CD4-positive, alpha-beta T cell (primary cell): ENCODE results near the gene MGA. TPM values are rescaled to one million over a fixed set of nuclear protein-coding genes. Genes with fewer than 3 reads are reported as not detected.
A peak's percentile ranks its signal among the peaks of the same experiment; 100 is the strongest.

Experiments
- ATAC-seq: fragments of 200-7000 bp; cut with Tn5 transposase; one replicate; pipeline ENCODE4 v1.10.0; 2022; ENCODE audit warnings: mild to moderate bottlenecking; ENCODE audit not compliant: poor library complexity
- CTCF ChIA-PET: fragments of 350-600 bp; sonication (Branson Sonifier 250); formaldehyde crosslinking; loops from one replicate; lab custom pipeline; 2021; ENCODE audit warnings: antibody characterized with exemption, inconsistent platforms; lab: Charles Lee
- POLR2A ChIA-PET: fragments of 350-600 bp; sonication (Branson Sonifier 250); formaldehyde crosslinking; loops from one replicate; lab custom pipeline; 2021; ENCODE audit warnings: antibody characterized with exemption, inconsistent platforms; lab: Charles Lee
- DNase-seq, 14 experiments: peaks; one replicate each; pipeline ENCODE4 v3.0.0-alpha.2; 2013 to 2020; ENCODE audit warnings: mixed read lengths in 2 of 14
- H3K27ac ChIP-seq, 2 donors: one replicate each; pipeline versions ENCODE4 v1.5.1 to v1.7.0; 2013; ENCODE audit warnings: low read length in 2 of 2, low read depth in 1 of 2, mild to moderate bottlenecking in 1 of 2
- H3K27me3 ChIP-seq, 2 experiments: 1 replicate in 1 of 2; 2 replicates in 1 of 2; pipeline versions ENCODE4 v1.6.1 to v1.7.0; 2013; ENCODE audit warnings: low read length in 2 of 2, control low read depth in 1 of 2, mild to moderate bottlenecking in 1 of 2, moderate library complexity in 1 of 2; ENCODE audit not compliant: insufficient read depth in 2 of 2, control insufficient read depth in 1 of 2
- H3K36me3 ChIP-seq: one replicate; pipeline ENCODE4 v1.6.1; 2013; ENCODE audit warnings: low read length, control low read depth; ENCODE audit not compliant: insufficient read depth
- H3K4me1 ChIP-seq: one replicate; pipeline ENCODE4 v1.6.1; 2013; ENCODE audit warnings: low read length, control low read depth; ENCODE audit not compliant: insufficient read depth
- H3K4me3 ChIP-seq: one replicate; pipeline ENCODE4 v1.5.1; 2013; ENCODE audit warnings: mild to moderate bottlenecking, low read length, moderate library complexity
- H3K9me3 ChIP-seq, 2 experiments: 1 replicate in 1 of 2; 2 replicates in 1 of 2; pipeline versions ENCODE4 v1.6.1 to v1.7.0; 2013; ENCODE audit warnings: low read length in 2 of 2, mild to moderate bottlenecking in 2 of 2, control low read depth in 1 of 2, moderate library complexity in 1 of 2; ENCODE audit not compliant: control insufficient read depth in 1 of 2, insufficient read depth in 1 of 2
- H3K27ac Mint-ChIP-seq: one replicate; pipeline ENCODE4 v1.8.0; 2020; ENCODE audit warnings: mixed read lengths
- H3K27me3 Mint-ChIP-seq: one replicate; pipeline ENCODE4 v1.8.0; 2021; ENCODE audit warnings: mixed read lengths
- H3K36me3 Mint-ChIP-seq: one replicate; pipeline ENCODE4 v1.8.0; 2021; ENCODE audit warnings: low read depth, mixed read lengths
- H3K4me1 Mint-ChIP-seq: one replicate; pipeline ENCODE4 v1.8.0; 2021; ENCODE audit warnings: low read depth, mixed read lengths
- H3K4me3 Mint-ChIP-seq: one replicate; pipeline ENCODE4 v1.8.0; 2020; ENCODE audit warnings: mild to moderate bottlenecking, mixed read lengths
- H3K9me3 Mint-ChIP-seq: one replicate; pipeline ENCODE4 v1.8.0; 2020; ENCODE audit warnings: mixed read lengths
- intact Hi-C, 2 experiments: fragments of 100-400 bp; cut with DNase I in 1 of 2; cut with micrococcal nuclease in 1 of 2; formaldehyde crosslinking; loops; one replicate each; pipeline versions ENCODE4 v1.15.1 to v1.9.0; 2023 to 2025; cut with DNase I, micrococcal nuclease
- total RNA-seq, 174 experiments: library from RNA in 2 of 174; stranded (reverse) in 2 of 174; gene quantifications; one replicate each; pipeline ENCODE4 v1.2.3 and lab custom pipeline; 2021 to 2026
- TF ChIP-seq, protein P1 (sequence below): fragments of 200-600 bp; IDR thresholded peaks from one replicate; pipeline ENCODE4 v1.8.0; 2022; ENCODE audit warnings: antibody characterized with exemption, mild to moderate bottlenecking

MGA gene
- total RNA-seq, 2 experiments from 2014 or later, result 31.0 to 33.9 TPM

DNA sequence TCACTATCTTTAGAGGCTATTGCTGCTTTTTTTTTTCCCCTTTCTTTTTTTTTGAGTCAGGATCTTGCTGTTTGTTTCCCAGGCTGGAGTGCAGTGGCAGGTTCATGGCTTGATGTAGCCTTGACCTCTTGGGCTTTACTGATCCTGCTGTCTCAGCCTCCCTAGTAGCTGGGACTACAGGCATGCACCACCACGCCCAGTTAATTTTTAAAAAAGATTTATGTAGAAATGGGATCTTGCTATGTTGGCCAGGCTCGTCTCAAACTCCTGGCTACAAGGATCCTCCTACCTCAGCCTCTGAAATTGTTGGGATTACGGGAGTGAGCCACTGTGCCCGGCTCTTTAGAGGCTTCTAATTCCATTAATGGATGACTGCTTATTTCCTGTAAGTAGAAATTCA is 15.1 kb downstream of the MGA start:
- Histone ChIP-seq H3K4me1 (peaks cover 20% of the 10 kb centered on the region), H3K27ac (no peak overlapping the region), H3K36me3 (peaks cover 17% of the 10 kb centered on the region), H3K9me3 (peaks cover 0 to 4% of the 10 kb centered on the region in 2 experiments), H3K27me3 (no peaks in the 10 kb centered on the region), H3K4me3 (no peak overlapping the region)
- ChIA-PET POLR2A (interaction anchor here (0.9 to 2.6 kb wide), 2 partner anchors 15 to 20 kb away, joined by 3 to 9 read pairs; partner anchors contain the start of gene MGA), CTCF (interaction anchor here (1.1 kb wide), 2 partner anchors 15 to 21 kb away, joined by 3 to 4 read pairs; partner anchors contain the start of gene MGA)
- no peak overlapping the region for H3K4me3 Mint-ChIP-seq
- DNase-seq (no peak), ATAC-seq (no peak)
- peak overlapping the region; percentile 10 for H3K27ac Mint-ChIP-seq
- H3K4me1 Mint-ChIP-seq, result peaks cover 69% of the 10 kb centered on the region
- TF ChIP-seq, protein P1, sequence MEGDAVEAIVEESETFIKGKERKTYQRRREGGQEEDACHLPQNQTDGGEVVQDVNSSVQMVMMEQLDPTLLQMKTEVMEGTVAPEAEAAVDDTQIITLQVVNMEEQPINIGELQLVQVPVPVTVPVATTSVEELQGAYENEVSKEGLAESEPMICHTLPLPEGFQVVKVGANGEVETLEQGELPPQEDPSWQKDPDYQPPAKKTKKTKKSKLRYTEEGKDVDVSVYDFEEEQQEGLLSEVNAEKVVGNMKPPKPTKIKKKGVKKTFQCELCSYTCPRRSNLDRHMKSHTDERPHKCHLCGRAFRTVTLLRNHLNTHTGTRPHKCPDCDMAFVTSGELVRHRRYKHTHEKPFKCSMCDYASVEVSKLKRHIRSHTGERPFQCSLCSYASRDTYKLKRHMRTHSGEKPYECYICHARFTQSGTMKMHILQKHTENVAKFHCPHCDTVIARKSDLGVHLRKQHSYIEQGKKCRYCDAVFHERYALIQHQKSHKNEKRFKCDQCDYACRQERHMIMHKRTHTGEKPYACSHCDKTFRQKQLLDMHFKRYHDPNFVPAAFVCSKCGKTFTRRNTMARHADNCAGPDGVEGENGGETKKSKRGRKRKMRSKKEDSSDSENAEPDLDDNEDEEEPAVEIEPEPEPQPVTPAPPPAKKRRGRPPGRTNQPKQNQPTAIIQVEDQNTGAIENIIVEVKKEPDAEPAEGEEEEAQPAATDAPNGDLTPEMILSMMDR, result no peak
- H3K9me3 Mint-ChIP-seq, result no peaks in the 10 kb centered on the region
- no peaks in the 10 kb centered on the region for H3K27me3 Mint-ChIP-seq
- H3K36me3 Mint-ChIP-seq, result peaks cover 43% of the 10 kb centered on the region
- intact Hi-C loops, result no loop called here

DNA sequence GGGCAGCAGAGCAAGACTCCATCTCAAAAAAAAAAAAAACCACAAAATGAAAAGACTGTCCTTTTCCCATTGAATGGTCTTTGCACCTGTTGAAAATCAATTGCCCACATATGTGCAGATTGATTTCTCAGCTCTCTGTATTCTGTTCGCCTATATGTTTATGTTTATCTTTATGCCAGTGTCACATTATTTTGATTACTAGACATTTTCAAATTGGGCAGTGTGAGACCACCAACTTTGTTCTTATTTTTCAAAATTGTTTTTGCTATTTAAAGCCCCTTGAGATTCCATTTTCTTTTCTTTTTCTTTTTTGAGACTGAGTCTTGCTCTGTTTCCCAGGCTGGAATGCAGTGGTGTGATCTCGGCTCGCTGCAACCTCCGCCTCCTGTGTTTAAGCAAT is 18.5 kb downstream of the MGA start:
- ChIA-PET CTCF (interaction anchor here (1.8 kb wide), 1 partner anchor 17 kb away, joined by 6 read pairs; no protein-coding TSS in a partner anchor), POLR2A (no interaction called here)
- no peak for DNase-seq
- peaks cover 11% of the 10 kb centered on the region for H3K36me3 ChIP-seq
- H3K27ac Mint-ChIP-seq, result no peak overlapping the region
- H3K9me3 ChIP-seq, result peaks cover 0 to 4% of the 10 kb centered on the region in 2 experiments
- H3K27me3 ChIP-seq, result no peaks in the 10 kb centered on the region
- peaks cover 57% of the 10 kb centered on the region for H3K36me3 Mint-ChIP-seq
- no peak overlapping the region for H3K27ac ChIP-seq
- intact Hi-C loops, result no loop called here
- H3K27me3 Mint-ChIP-seq, result no peaks in the 10 kb centered on the region
- no peak for ATAC-seq
- H3K4me1 ChIP-seq, result peaks cover 20% of the 10 kb centered on the region
- TF ChIP-seq, protein P1, result no peak
- peaks cover 66% of the 10 kb centered on the region for H3K4me1 Mint-ChIP-seq
- H3K4me3 ChIP-seq, result no peak overlapping the region
- H3K9me3 Mint-ChIP-seq, result no peaks in the 10 kb centered on the region
- H3K4me3 Mint-ChIP-seq, result no peak overlapping the region

DNA sequence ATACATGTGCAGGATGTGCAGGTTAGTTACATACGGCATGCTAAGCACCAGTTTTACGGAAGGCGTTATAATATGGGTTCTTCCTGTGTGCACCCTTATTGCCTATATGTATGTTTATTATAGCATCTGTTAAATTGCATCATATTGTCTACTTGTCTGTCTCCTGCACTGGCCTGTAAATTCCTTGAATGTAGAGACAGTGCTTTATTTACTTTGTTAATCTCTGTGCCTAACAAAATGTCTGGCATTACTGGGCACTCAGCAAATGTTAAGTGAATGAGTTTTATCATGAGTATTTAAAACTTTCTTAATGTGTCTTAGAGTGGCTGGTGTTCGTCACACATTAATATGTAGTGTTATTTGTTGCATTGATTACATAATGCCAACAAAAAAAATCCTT is 23.8 kb downstream of the MGA start:
- peaks cover 51% of the 10 kb centered on the region for H3K36me3 Mint-ChIP-seq
- Histone ChIP-seq H3K27ac (no peak overlapping the region), H3K27me3 (no peaks in the 10 kb centered on the region), H3K9me3 (peaks cover 0 to 3% of the 10 kb centered on the region in 2 experiments), H3K4me1 (peaks cover 13% of the 10 kb centered on the region), H3K4me3 (no peak overlapping the region), H3K36me3 (peaks cover 2% of the 10 kb centered on the region)
- H3K9me3 Mint-ChIP-seq, result no peaks in the 10 kb centered on the region
- no peak overlapping the region for H3K27ac Mint-ChIP-seq
- no peak overlapping the region for H3K4me3 Mint-ChIP-seq
- no peaks in the 10 kb centered on the region for H3K27me3 Mint-ChIP-seq
- DNase-seq, result no peak
- intact Hi-C loops, result no loop called here
- POLR2A ChIA-PET, result no interaction called here
- H3K4me1 Mint-ChIP-seq, result peaks cover 78% of the 10 kb centered on the region
- CTCF ChIA-PET, result interaction anchor here (1.2 to 1.4 kb wide), 3 partner anchors 17 to 126 kb away, joined by 3 to 4 read pairs (median 3); partner anchors contain the start of gene MGA
- TF ChIP-seq, protein P1, result no peak
- ATAC-seq, result no peak
